ENCODE measurements around the gene COQ7. TPM values are rescaled to one million over a fixed set of nuclear protein-coding genes. Genes with fewer than 3 reads are reported as not detected.

COQ7 gene
- total RNA-seq, 2 donors from 2014 or later, result 31.1 to 32.4 TPM

DNA sequence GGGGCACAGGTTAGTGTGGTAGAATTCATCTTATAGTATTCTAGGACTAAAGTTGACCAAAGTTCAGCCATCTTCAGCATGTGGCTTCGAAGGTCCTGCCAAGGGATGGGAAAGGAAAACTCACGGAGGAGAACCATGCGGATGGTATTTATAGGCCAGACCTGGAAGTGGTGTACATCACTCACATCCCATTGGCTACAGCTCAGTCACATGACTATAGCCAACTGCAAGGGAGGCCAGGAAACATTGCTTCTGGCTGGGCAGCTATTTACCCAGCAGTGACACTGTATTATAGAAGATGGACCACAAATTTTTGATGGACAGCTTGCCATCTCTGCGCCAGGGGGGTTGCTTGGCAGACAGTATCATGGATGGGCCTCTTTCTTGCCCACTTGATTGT is 35.7 kb upstream of the COQ7 start:
- no peaks in the 10 kb centered on the region for H3K27me3 ChIP-seq (replicated peaks; ENCODE audit: insufficient read depth)
- intact Hi-C loops (cut with DNase I), result no loop called here
- no peak for DNase-seq (ENCODE audit: low spot score)
- no peaks in the 10 kb centered on the region for H3K36me3 ChIP-seq
- no peak for TF ChIP-seq POLR2AphosphoS5 (IDR thresholded peaks at IDR 0.05)
- no peak for TF ChIP-seq CTCF (IDR thresholded peaks at IDR 0.05)
- no peak for TF ChIP-seq POLR2A (IDR thresholded peaks at IDR 0.05)
- H3K27ac ChIP-seq, result no peak overlapping the region
- H3K4me3 ChIP-seq, result no peak overlapping the region
- 72% methylated on average over 4 of the region's 4 CpGs for WGBS
- H3K4me1 ChIP-seq (replicated peaks), result no peaks in the 10 kb centered on the region
- H3K9me3 ChIP-seq, result no peaks in the 10 kb centered on the region

- Histone ChIP-seq H3K36me3 (no peaks in the 10 kb centered on the region), H3K27ac (no peak overlapping the region), H3K4me1 (replicated peaks) (no peaks in the 10 kb centered on the region), H3K27me3 (replicated peaks; ENCODE audit: insufficient read depth) (no peaks in the 10 kb centered on the region), H3K4me3 (no peak overlapping the region), H3K9me3 (no peaks in the 10 kb centered on the region)
- no peak for TF ChIP-seq POLR2A (IDR thresholded peaks at IDR 0.05)
- TF ChIP-seq POLR2AphosphoS5 (IDR thresholded peaks at IDR 0.05), result no peak
- TF ChIP-seq CTCF (IDR thresholded peaks at IDR 0.05), result no peak
- intact Hi-C loops (cut with DNase I), result no loop called here
- 93% methylated on average over 1 of the region's 1 CpG for WGBS
- no peak for DNase-seq (ENCODE audit: low spot score)
These were observed 33.7 kb upstream of the COQ7 start for GRCh38 chr16:19033761-19034160.

- intact Hi-C loops (cut with DNase I), result no loop called here
- no peak for TF ChIP-seq CTCF (IDR thresholded peaks at IDR 0.05)
- TF ChIP-seq POLR2AphosphoS5 (IDR thresholded peaks at IDR 0.05), result no peak
- TF ChIP-seq POLR2A (IDR thresholded peaks at IDR 0.05), result no peak
- H3K27ac ChIP-seq, result no peak overlapping the region
- no peaks in the 10 kb centered on the region for H3K9me3 ChIP-seq
- no peak for DNase-seq (ENCODE audit: low spot score)
- no peaks in the 10 kb centered on the region for H3K27me3 ChIP-seq (replicated peaks; ENCODE audit: insufficient read depth)
- no peaks in the 10 kb centered on the region for H3K4me1 ChIP-seq (replicated peaks)
- no peaks in the 10 kb centered on the region for H3K36me3 ChIP-seq
- H3K4me3 ChIP-seq, result no peak overlapping the region
- 88% methylated on average over 2 of the region's 2 CpGs for WGBS
These were observed 27.0 kb upstream of the COQ7 start for GRCh38 chr16:19040400-19040799.

DNA sequence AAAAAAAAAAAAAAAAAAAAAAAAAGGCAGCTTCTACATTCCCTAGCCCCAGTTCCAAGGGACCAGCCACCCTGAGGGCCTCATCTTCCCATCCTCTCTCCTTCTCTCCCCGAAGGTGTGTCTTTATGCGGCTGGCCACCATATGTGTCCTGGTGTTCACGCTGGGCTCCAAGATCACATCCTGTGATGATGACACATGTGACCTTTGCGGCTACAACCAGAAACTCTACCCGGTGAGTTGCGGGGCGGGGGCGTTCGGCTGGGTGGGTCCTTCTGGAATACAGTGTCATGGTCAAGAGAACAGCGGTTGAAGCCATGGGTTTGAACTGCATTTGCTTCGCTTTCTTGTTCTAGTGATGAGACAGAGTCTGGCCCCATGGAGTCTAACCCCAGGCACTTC is 22.6 kb upstream of the COQ7 start:
- H3K4me3 ChIP-seq, result no peak overlapping the region
- WGBS, result 96% methylated on average over 11 of the region's 11 CpGs
- TF ChIP-seq CTCF (IDR thresholded peaks at IDR 0.05) (no peak), POLR2AphosphoS5 (IDR thresholded peaks at IDR 0.05) (no peak), POLR2A (IDR thresholded peaks at IDR 0.05) (no peak)
- no peaks in the 10 kb centered on the region for H3K9me3 ChIP-seq
- H3K27ac ChIP-seq, result no peak overlapping the region
- no peaks in the 10 kb centered on the region for H3K4me1 ChIP-seq (replicated peaks)
- intact Hi-C loops (cut with DNase I), result no loop called here
- no peaks in the 10 kb centered on the region for H3K27me3 ChIP-seq (replicated peaks; ENCODE audit: insufficient read depth)
- no peaks in the 10 kb centered on the region for H3K36me3 ChIP-seq
- DNase-seq (ENCODE audit: low spot score), result no peak

- WGBS, result 93% methylated on average over 2 of the region's 2 CpGs
- TF ChIP-seq CTCF (IDR thresholded peaks at IDR 0.05) (no peak), POLR2AphosphoS5 (IDR thresholded peaks at IDR 0.05) (no peak), POLR2A (IDR thresholded peaks at IDR 0.05) (no peak)
- DNase-seq (ENCODE audit: low spot score), result no peak
- Histone ChIP-seq H3K4me1 (replicated peaks) (no peaks in the 10 kb centered on the region), H3K4me3 (no peak overlapping the region), H3K27me3 (replicated peaks; ENCODE audit: insufficient read depth) (no peaks in the 10 kb centered on the region), H3K9me3 (no peaks in the 10 kb centered on the region), H3K36me3 (no peaks in the 10 kb centered on the region), H3K27ac (no peak overlapping the region)
- intact Hi-C loops (cut with DNase I), result no loop called here
These were observed 21.4 kb upstream of the COQ7 start for GRCh38 chr16:19046062-19046461.

Data from prostate gland (tissue), 2 donors.